ENCODE data around the gene CLIP1. TPM values are rescaled to one million over a fixed set of nuclear protein-coding genes. Genes with fewer than 3 reads are reported as not detected.
"Not testable (repeated sequence)": the region's sequence is repeated elsewhere in the genome, so short reads cannot be mapped to it uniquely, and the experiment has no call there.

The CLIP1 gene
- total RNA-seq (100 to 1,000 TPM in 5 of 10 donors, 10 to 100 TPM in 5; 87.4 to 135 (median 100) TPM), polyA plus RNA-seq (10 to 100 TPM; 36.3 to 39.1 TPM)
- long read RNA-seq, donor 1, full-length matches to known transcripts = 8 of 122 reads
- long read RNA-seq, donor 1, partial matches to known transcripts = 93 of 122 reads
- long read RNA-seq, donor 1, other reads (novel, unspliced or antisense) = 21 of 122 reads
- long read RNA-seq, donor 2, full-length matches to known transcripts = 5 of 130 reads
- long read RNA-seq, donor 2, partial matches to known transcripts = 98 of 130 reads
- long read RNA-seq, donor 2, other reads (novel, unspliced or antisense) = 27 of 130 reads
- long read RNA-seq, donor 3, full-length matches to known transcripts = 6 of 364 reads
- long read RNA-seq, donor 3, partial matches to known transcripts = 305 of 364 reads
- long read RNA-seq, donor 3, other reads (novel, unspliced or antisense) = 53 of 364 reads

DNA sequence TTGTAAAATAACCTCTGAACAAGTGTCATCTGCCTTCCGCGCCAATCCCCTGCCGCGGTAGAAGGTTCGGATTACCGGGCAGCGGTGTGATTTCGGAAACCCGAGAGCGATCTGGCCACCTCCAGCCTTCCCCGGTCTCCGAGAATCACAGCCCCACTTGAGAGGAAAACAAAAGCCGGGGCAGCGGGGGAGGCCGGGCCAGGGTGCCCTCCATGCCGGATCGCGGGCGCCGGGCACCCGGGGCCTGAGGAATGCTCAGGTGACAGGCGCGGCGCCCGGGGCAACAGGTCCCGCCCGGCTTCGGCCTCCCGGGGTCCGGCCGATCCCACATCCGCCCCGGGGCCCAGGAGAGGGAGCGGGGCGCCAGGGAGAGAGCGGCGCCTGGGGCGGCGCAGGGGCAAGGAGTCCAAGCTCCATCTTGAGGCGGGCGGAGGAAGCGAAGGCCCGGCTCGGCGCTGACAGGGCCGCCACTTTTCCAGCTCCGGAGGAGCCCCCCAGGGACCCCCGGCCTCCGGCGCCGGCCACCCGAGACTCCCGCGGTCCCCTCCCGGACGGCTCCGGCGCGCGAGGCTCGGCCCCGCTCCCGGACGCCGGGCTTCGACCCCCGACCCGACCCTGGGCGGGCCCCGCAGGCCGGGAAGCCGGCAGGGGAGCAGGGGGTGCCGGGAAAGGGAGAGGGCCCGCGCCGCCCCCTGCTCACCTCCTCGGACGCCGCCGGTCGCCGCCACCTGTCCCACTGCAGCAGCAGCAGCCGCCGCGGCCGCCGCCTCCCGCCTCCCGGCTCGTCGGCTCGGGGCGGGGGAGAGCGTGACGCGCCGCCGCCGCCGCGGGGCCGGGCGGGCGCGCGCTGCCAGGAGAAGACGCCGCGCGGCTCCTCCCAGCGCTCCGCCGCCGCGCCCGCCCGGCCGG is at the start of gene CLIP1:
CLIP1 (minus strand) TSS at position 849 of the 909 bp plus-strand sequence. CDS start 42,217 bp downstream, outside the sequence.
- no peaks in the 10 kb centered on the region for H3K27me3 ChIP-seq
- H3K9me3 ChIP-seq = no peaks in the 10 kb centered on the region
- H3K4me1 ChIP-seq = peaks cover 12 to 45% (median 27%) of the 10 kb centered on the region in 9 donors
- peak within 1 kb of the TSS; percentile 96 to 100 (median 98) for H3K27ac ChIP-seq
- DNase-seq (peak; percentile 57 to 71), ATAC-seq (peak; percentile 78 to 93 (median 88))
- WGBS, 2 donors = 0 to 1% methylated on average over 102 to 113 of the region's 118 CpGs
- intact Hi-C loops (cut with DNase I) = loop anchor here in 1 of 10 donors (2.0 kb wide), 1 partner anchor 21 kb away; no protein-coding TSS in a partner anchor
- TF ChIP-seq, protein P1, sequence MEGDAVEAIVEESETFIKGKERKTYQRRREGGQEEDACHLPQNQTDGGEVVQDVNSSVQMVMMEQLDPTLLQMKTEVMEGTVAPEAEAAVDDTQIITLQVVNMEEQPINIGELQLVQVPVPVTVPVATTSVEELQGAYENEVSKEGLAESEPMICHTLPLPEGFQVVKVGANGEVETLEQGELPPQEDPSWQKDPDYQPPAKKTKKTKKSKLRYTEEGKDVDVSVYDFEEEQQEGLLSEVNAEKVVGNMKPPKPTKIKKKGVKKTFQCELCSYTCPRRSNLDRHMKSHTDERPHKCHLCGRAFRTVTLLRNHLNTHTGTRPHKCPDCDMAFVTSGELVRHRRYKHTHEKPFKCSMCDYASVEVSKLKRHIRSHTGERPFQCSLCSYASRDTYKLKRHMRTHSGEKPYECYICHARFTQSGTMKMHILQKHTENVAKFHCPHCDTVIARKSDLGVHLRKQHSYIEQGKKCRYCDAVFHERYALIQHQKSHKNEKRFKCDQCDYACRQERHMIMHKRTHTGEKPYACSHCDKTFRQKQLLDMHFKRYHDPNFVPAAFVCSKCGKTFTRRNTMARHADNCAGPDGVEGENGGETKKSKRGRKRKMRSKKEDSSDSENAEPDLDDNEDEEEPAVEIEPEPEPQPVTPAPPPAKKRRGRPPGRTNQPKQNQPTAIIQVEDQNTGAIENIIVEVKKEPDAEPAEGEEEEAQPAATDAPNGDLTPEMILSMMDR (IDR thresholded peaks at IDR 0.05) = peak in 8 of 9 donors; percentile 31 to 66 (median 50)
- H3K4me3 ChIP-seq = peak within 1 kb of the TSS; percentile 43 to 100 (median 95)
- H3K36me3 ChIP-seq = peaks cover 0 to under 1% (median 0%) of the 10 kb centered on the region in 9 donors

DNA sequence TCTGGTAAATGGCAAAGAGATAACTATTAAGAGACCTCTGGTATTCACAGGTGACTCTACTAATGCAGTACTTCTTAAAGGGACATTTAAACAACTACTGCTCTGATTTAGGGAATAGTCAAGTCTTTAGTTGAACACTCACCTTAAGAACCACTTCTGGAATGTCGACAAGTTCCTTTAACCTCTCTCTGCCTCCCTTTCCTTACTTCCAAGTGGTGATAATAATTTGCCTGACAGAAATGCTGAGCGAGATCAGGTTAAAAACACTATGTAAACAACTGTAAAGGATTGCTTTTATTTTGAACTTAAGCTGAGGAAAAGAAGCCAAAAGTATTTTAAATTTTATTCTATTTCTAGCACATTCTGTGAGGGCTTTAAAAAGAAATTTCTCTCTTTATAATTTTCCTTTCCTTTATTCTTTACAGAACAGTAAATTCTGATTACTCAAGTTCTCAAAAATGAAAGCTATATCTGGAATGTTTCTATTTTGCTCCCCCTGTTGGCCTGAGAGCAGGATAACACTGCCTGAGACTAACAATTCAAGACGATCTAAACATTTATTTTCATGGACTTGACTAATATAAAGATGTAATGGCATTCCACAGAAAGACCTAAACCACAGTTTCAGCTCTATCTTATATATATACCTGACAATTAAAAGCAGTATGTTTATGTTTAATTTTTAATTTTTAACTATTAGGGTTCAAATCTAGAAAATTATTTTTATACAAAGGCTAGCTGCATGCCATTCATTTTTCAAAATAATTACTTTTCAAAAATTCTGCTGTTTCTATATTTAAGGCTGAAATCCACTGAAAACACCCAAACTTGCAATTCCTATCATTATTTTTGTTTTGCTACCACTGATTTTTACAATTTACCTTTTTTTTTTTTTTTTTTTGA is 49.1 kb upstream of the CLIP1 start:
- no peaks in the 10 kb centered on the region for H3K27me3 ChIP-seq
- H3K9me3 ChIP-seq = no peaks in the 10 kb centered on the region
- H3K4me3 ChIP-seq = no peak overlapping the region
- H3K4me1 ChIP-seq = peaks cover 0 to 17% (median 6%) of the 10 kb centered on the region in 9 donors
- peaks cover 1 to 46% (median 45%) of the 10 kb centered on the region in 9 donors for H3K36me3 ChIP-seq
- peak overlapping the region in 5 of 10 donors; percentile 21 to 60 (median 33) for H3K27ac ChIP-seq
- 27 to 35% methylated on average over 3 of the region's 3 CpGs for WGBS, 2 donors
- intact Hi-C loops (cut with DNase I) = loop anchor here in 7 of 10 donors (1.0 to 5.0 kb wide), 4 partner anchors 69 to 134 kb away; no protein-coding TSS in a partner anchor
- peak in 5 of 8 donors; percentile 41 to 67 (median 59) for ATAC-seq
- TF ChIP-seq, protein P1 (IDR thresholded peaks at IDR 0.05) = peak; percentile 47 to 89 (median 78)
- no peak for DNase-seq

DNA sequence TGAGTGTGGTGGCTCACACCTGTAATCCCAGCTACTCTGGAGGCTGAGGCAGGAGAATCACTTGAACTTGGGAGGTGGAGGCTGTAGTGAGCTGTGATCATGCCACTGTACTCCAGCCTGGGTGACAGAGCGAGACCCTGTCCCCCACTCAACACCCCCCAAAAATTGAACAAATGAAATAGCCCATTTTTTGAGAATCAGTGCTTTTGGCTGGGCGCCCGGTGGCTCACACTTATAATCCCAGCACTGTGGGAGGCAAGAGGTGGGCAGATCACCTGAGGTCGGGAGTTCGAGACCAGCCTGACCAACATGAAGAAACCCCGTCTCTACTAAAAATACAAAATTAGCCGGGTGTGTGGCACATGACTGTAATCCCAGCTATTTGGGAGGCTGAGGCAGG is 48.1 kb upstream of the CLIP1 start:
- H3K4me3 ChIP-seq, H3K27me3 ChIP-seq, DNase-seq, ATAC-seq, H3K9me3 ChIP-seq: not testable (repeated sequence)
- intact Hi-C loops (cut with DNase I) = loop anchor here in 3 of 10 donors (5.0 kb wide), 3 partner anchors 68 to 133 kb away; no protein-coding TSS in a partner anchor
- Histone ChIP-seq H3K27ac (peak overlapping the region in 1 of 10 donors; percentile 33), H3K4me1 (peaks cover 0 to 17% (median 6%) of the 10 kb centered on the region in 9 donors), H3K36me3 (peaks cover 0 to 36% (median 35%) of the 10 kb centered on the region in 9 donors)
- 95 to 96% methylated on average over 7 of the region's 7 CpGs for WGBS, 2 donors

DNA sequence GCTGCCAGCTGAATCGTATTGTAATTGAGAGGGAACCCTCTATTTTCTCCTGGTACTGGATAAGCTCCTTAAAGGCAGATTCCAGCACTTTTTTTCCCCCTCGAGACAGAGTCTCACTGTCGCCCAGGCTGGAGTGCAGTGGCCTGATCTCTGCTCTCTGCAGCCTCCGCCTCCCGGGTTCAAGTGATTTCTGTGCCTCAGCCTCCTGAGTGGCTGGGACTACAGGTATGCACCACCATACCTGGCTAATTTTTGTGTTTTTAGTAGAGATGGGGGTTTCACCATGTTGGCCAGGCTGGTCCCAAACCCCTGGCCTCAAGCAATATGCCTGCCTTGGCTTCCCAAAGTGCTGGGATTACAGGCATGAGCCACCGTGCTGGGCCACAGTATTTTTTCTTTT is 47.4 kb upstream of the CLIP1 start:
- Histone ChIP-seq H3K4me1 (peaks cover 0 to 17% (median 6%) of the 10 kb centered on the region in 9 donors), H3K36me3 (peaks cover 0 to 29% (median 27%) of the 10 kb centered on the region in 9 donors)
- not testable (repeated sequence) for H3K27ac ChIP-seq, H3K9me3 ChIP-seq, DNase-seq, H3K4me3 ChIP-seq, ATAC-seq, H3K27me3 ChIP-seq
- intact Hi-C loops (cut with DNase I) = loop anchor here in 4 of 10 donors (2.0 to 10.0 kb wide), 5 partner anchors 68 to 135 kb away; no protein-coding TSS in a partner anchor
- 79 to 88% methylated on average over 6 of the region's 6 CpGs for WGBS, 2 donors

All from heart right ventricle (tissue), 16 donors.